G401 (cell line): ENCODE measurements around the gene VPS35L. TPM values are rescaled to one million over a fixed set of nuclear protein-coding genes. Genes with fewer than 3 reads are reported as not detected.
"Not testable (repeated sequence)": the region's sequence is repeated elsewhere in the genome, so short reads cannot be mapped to it uniquely, and the experiment has no call there.

ENCODE experiments used
- DNase-seq: peaks from one replicate; pipeline ENCODE4 v3.0.0-alpha.2; 2015; ENCODE audit warnings: low spot score
- in situ Hi-C: cut with HindIII; loops from 2 replicates; pipeline ENCODE4 v1.10.0; 2016; ENCODE audit warnings: low sequenced_read_pairs, mixed read lengths
- total RNA-seq: library from RNA; depleted of rRNA; stranded (reverse); fragments of >200 nt; shearing (Covaris generic); gene quantifications from 2 replicates; pipeline ENCODE4 v1.2.3, GENCODE V29; 2014

VPS35L gene
- total RNA-seq, 1 experiment from 2014 or later = 18.7 TPM

- in situ Hi-C loops = no loop called here
- no peak for DNase-seq
Measured at GRCh38 chr16:19528666-19529065, 26.8 kb upstream of the VPS35L start.

- in situ Hi-C loops = no loop called here
- DNase-seq = no peak
Measured at GRCh38 chr16:19532601-19533000, 22.9 kb upstream of the VPS35L start.

GRCh38 chr16:19540241-19540970 is 15.1 kb upstream of the VPS35L start:
- no peak for DNase-seq
- in situ Hi-C loops = no loop called here

- no peak for DNase-seq
- in situ Hi-C loops = no loop called here
Measured at GRCh38 chr16:19542138-19542821, 13.2 kb upstream of the VPS35L start.

- in situ Hi-C loops, DNase-seq: not testable (repeated sequence)
Measured at GRCh38 chr16:19543278-19543996, 12.1 kb upstream of the VPS35L start.

GRCh38 chr16:19548144-19548543 is 7.4 kb upstream of the VPS35L start:
- DNase-seq = no peak
- in situ Hi-C loops = no loop called here

- in situ Hi-C loops = no loop called here
- no peak for DNase-seq
Measured at GRCh38 chr16:19549673-19550072, 5.8 kb upstream of the VPS35L start.

- peak; percentile 48 for DNase-seq
- in situ Hi-C loops = no loop called here
Measured at GRCh38 chr16:19555938-19556771, 652 bp downstream of the VPS35L start.

GRCh38 chr16:19559242-19559910 is 3.9 kb downstream of the VPS35L start:
- DNase-seq = peak; percentile 76
- in situ Hi-C loops = no loop called here

GRCh38 chr16:19560078-19560477 is 4.6 kb downstream of the VPS35L start:
- in situ Hi-C loops = no loop called here

GRCh38 chr16:19563377-19563776 is 7.9 kb downstream of the VPS35L start:
- in situ Hi-C loops = no loop called here
- DNase-seq = no peak

More at GRCh38 chr16:19560078-19560477, 4.6 kb downstream of the VPS35L start:
- no peak for DNase-seq

GRCh38 chr16:19566362-19566761 is 10.9 kb downstream of the VPS35L start:
- in situ Hi-C loops = no loop called here

GRCh38 chr16:19567560-19567959 is 12.1 kb downstream of the VPS35L start:
- no peak for DNase-seq
- in situ Hi-C loops = no loop called here

More at GRCh38 chr16:19566362-19566761, 10.9 kb downstream of the VPS35L start:
- no peak for DNase-seq

- DNase-seq = no peak
- in situ Hi-C loops = no loop called here
Measured at GRCh38 chr16:19573997-19574396, 18.5 kb downstream of the VPS35L start.

GRCh38 chr16:19574615-19575014 is 19.1 kb downstream of the VPS35L start:
- in situ Hi-C loops = no loop called here

GRCh38 chr16:19578378-19578971 is 23.0 kb downstream of the VPS35L start:
- DNase-seq = peak; percentile 22
- in situ Hi-C loops = no loop called here

More at GRCh38 chr16:19574615-19575014, 19.1 kb downstream of the VPS35L start:
- DNase-seq = no peak

GRCh38 chr16:19582050-19582831 is 26.7 kb downstream of the VPS35L start:
- no peak for DNase-seq
- in situ Hi-C loops = no loop called here
